Measurements from ENCODE around the gene ADAMTS20.
"Not testable (repeated sequence)": the region's sequence is repeated elsewhere in the genome, so short reads cannot be mapped to it uniquely, and the experiment has no call there.

Gene ADAMTS20

DNA sequence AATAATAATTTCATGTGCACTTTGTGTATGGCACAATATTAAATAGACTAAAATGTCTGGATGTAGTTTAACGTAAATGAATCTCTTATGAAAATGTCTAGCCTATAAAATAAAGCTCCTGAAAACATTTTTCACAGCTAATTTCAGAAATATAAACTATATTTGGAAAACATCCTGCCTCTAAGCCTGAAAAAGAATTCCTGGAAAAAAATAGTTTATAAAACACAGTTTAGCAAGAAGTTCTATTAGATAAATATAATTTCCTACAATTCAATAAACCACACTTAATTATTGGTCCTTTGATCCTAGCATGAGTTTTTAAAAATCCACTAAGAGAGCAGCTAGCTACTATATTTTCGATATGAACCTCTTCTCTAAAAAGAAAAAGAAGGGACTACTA, 159.9 kb downstream of the ADAMTS20 start:
- H3K4me3 ChIP-seq (ENCODE audit: low read depth, low read length), result no peak overlapping the region
- DNase-seq (ENCODE audit: low read depth), result no peak

DNA sequence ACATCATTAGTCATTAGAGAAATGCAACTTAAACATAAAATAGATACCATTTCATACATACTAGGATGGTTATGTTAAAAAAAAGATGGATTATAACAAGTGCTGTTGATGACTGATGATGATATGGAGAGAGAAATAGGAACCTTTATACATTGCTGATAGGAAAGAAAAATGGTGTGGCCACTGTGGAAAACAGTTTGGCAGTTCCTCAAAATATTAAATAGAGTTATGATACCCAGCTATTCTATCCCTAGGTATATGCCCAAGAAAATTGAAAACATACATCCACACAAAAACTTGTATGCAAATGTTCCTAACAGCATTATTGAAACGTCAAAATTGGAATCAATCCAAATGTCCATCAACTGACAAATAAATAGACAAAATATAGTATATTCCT, 170.1 kb downstream of the ADAMTS20 start:
- no peak for DNase-seq (ENCODE audit: low read depth)
- H3K4me3 ChIP-seq (ENCODE audit: low read depth, low read length), result no peak overlapping the region

DNA sequence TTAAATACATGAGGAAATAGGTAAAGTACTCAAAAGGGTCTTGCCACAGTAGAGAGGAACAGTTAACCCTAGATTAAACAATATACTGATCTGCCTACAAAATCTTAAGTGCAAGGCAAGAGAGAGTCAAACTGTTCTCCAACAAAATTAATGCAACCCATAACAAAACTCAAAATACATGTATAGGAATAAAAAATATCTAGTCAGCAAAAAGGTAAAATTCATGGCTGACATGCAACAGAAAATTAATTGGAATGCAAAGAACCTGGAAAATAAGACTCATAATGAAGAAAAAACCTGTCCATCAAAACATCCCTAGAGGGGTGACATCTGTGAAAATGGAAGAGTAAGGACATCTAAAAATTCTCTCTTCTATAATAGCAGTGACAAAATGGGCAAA, 173.6 kb downstream of the ADAMTS20 start:
- no peak for DNase-seq (ENCODE audit: low read depth)

DNA sequence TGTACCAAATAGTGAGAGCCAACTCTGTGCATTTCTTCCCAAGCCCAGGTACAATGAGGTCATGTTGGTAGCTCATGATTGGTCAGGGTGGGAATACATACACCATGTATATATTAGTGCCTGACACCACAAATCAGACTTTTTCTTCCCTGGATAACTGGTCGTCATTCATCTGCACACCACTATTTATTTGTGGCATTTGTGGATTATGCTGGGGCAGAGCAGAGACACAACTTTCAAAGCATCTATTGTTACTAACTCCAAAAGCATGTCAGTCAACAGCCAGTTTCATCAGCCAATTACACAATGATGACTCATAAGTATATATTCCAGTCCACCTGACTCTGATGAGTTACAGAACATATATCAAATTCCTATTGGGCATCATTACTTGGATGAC, 181.7 kb downstream of the ADAMTS20 start:
- H3K4me3 ChIP-seq (ENCODE audit: low read depth, low read length), result no peak overlapping the region
- peak; percentile 64 for DNase-seq (ENCODE audit: low read depth)

More for the DNA sequence above, 173.6 kb downstream of the ADAMTS20 start:
- no peak overlapping the region for H3K4me3 ChIP-seq (ENCODE audit: low read depth, low read length)

DNA sequence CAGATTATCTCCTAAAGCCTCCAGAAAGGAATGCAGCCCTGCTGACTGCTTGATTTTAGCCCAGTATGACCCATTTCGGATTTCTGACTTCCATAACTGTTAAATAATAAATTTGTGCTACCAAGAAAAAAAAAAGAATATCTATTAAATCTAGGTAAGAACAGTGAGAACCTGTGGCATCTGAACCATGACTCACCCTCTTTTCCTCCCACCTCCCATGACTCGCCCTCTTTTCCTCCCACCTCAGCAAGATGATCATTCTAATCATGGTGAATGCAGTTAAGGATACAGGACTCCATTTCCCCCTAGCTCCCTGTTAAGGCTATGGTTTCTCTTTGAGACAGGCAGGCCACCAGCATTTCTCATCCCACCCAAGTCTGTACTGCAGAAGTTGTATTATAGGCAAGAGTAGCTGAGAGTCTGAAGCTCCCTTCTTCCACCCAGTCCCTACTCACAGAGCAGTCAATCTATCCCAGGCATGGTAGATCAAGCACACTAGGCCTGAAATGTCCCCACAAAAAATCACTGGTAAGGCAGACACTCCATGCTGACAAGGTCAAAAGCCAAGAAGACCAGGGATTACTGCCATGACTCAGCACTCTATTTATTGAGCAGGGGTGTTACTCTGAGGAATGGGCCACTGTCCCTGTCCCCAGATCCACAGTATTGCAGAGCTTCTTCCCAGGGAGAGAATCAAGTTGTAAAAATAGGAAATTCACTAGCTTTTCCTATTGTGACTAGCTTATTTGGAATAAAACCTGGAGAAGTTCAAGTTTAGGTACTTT, 188.9 kb downstream of the ADAMTS20 start:
- DNase-seq (ENCODE audit: low read depth), result no peak
- no peak overlapping the region for H3K4me3 ChIP-seq (ENCODE audit: low read depth, low read length)

DNA sequence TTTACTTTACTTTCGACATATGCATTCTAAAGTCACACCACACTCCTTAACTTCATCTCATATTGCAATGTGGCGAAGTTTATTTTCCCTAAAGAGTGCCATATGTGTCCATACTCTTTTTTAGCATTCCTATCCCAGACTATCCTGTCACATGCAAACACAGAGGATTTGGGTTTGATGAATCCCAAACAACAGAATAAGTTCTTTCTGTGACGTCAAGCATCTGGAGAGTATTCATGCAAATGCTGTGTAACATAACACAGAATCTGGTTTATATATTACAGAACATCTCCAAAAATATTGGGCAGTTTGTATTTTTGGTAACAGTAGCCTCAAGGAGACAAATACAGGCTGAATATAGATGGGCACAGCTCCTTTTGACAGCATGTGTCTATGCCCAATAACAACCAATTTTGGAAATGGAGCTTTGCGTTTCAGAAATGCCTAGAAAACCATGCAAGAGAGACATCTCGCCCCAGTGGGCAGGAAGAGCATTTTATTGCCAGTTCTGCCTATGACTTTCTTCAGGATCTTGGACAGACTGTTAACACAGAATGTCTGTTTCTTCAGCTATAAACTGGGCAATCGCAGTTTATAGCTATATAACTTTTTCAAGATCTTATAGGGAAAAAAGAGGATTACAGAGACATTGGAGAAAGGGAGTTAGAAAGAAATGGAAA, 190.8 kb downstream of the ADAMTS20 start:
- DNase-seq (ENCODE audit: low read depth), result no peak
- H3K4me3 ChIP-seq (ENCODE audit: low read depth, low read length), result no peak overlapping the region

DNA sequence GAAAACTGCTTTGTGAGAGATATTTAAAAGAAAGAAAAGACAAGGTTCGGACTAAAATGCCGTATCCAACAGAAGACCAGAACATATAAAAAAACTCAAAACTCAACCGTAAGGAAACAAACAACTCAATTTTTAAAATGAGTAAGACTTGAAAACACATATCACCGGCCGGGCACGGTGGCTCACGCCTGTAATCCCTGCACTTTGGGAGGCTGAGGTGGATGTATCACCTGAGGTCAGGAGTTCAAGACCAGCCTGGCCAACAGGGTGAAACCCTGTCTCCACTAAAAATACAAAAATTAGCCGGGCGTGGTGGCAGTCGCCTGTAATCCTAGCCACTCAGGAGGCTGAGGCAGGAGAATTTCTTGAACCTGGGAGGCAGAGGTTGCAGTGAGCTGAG, 192.0 kb downstream of the ADAMTS20 start:
- not testable (repeated sequence) for H3K4me3 ChIP-seq (ENCODE audit: low read depth, low read length)

DNA sequence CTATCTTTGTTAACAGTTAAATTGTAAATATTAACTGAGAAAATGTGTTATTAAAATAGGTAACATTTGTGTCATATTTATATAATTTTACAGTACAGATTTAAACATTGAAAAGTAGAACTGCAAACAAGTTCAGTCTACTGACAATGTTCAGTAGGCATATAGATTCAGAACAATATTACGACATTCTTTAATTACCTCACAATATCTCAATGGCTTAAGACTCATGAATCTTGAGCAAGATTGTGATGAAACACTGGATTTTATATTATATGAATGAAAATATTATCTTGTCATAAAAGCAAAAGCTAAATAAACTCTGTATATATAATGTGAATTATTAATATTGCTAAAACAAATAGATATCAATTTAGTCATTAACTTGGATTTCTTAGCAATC, 194.9 kb downstream of the ADAMTS20 start:
- no peak for DNase-seq (ENCODE audit: low read depth)
- no peak overlapping the region for H3K4me3 ChIP-seq (ENCODE audit: low read depth, low read length)

More for the DNA sequence above, 192.0 kb downstream of the ADAMTS20 start:
- DNase-seq (ENCODE audit: low read depth), result not testable (repeated sequence)

DNA sequence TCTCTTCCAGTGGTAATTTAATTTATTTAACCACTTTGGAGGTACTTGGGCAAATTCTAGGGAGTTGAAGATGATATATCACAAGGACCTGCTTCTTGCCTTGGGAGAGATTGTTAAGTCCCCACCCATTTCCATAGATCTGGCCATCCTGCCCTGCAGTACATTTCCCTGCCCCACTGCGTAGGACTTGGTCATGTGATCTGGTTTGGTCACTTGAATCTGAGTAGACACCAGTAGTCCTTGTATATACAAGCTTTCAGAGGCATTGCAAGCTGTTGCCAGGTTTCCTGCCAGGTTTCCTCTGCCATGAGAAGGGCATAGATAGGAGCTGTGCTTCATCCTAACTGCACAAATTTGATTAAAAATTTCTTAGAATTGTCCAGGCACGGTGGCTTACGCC, 200.0 kb downstream of the ADAMTS20 start:
- H3K4me3 ChIP-seq (ENCODE audit: low read depth, low read length), result no peak overlapping the region
- no peak for DNase-seq (ENCODE audit: low read depth)

DNA sequence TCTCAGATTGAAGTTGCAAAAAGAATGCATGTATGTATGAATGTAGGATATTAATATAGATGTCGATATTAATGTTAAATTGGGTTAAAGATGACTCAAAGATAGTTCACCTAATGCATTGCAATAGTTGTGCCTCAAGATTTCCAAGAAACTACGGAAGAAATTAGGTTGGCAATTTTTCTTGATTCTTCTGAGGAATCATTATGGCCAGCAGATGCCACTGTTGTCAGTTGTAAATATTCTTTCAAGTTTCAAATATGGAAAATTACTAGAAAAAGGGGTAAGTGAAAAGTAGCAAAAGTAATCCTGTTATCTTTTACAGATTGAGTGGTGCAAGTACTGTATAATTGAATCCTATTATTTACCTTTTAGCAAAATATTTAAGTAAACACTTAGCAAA, 202.1 kb downstream of the ADAMTS20 start:
- H3K4me3 ChIP-seq (ENCODE audit: low read depth, low read length), result no peak overlapping the region
- no peak for DNase-seq (ENCODE audit: low read depth)

DNA sequence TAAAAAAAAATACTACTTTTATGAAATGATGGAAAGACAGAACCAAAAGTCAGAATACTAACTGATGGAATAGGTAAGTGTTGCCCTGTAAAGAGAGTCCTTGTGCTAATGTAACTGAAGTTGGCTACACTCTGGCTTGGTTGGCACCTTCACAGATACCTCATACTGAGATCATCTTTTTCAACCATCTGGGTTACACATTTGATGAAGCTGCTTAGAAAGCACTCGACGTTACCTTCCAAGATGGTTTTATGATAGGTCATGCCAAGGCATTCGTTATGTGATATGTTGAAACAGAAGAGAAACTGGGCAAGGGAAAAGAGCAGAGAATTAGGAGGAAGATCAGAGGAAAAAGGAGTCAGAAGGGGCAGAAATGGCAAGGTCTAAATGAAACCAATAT, 203.8 kb downstream of the ADAMTS20 start:
- no peak for DNase-seq (ENCODE audit: low read depth)
- no peak overlapping the region for H3K4me3 ChIP-seq (ENCODE audit: low read depth, low read length)

DNA sequence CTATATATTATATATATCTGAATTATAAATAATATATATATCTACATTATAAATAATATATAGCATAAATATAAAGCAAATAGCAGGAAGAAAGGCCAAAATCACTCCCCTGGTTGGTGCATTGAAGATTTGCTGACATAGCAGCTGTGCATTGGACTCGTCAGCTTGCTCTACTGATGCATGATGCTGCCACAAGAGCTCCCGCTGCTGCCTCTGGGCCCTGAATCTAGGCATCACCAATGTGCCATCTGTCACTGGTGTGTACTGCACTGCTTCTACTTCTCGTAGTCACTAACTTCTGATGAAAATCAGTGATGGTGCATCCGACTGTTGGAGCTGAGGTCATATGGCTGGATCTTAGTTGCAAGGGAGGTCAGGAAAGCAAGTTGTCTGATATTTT, 205.0 kb downstream of the ADAMTS20 start:
- H3K4me3 ChIP-seq (ENCODE audit: low read depth, low read length), result no peak overlapping the region
- no peak for DNase-seq (ENCODE audit: low read depth)

DNA sequence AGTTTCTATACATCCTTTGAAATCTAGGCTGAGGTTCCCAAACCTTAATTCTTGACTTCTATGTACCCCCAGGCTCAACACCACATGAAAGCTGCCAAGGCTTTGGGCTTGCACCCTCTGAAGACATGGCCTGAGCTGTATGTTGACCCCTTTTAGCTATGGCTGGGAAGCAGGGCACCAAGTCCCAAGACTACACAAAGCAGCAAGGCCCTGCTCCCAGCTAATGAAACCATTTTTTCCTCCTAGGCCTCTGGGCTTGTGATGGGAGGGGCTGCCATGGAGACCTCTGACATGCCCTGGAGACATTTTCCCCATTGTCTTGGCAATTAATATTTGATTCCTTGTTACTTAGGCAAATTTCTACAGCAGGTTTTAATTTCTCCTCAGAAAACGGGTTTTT, 207.0 kb downstream of the ADAMTS20 start:
- no peak overlapping the region for H3K4me3 ChIP-seq (ENCODE audit: low read depth, low read length)
- DNase-seq (ENCODE audit: low read depth), result no peak

DNA sequence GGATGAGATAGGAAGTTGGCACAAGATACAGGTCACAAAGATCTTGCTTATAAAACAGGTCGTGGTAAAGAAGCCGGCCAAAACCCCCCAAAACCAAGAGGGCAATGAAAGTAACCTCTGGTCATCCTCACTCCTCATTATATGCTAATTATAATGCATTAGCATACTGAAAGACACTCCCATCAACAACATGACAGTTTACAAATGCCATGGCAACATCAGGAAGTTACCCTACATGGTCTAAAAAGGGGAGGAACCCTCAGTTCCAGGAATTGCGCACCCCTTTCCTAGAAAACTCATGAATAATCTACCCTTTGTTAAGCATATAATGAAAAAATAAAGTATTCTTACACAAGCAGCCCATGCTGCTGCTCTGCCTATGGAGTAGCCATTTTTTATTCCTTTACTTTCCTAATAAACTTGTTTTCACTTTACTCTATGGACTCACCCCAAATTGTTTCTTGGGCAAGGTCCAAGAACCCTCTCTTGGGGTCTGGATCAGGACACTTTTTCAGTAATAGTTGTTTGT, 210.2 kb downstream of the ADAMTS20 start:
- not testable (repeated sequence) for H3K4me3 ChIP-seq (ENCODE audit: low read depth, low read length); DNase-seq (ENCODE audit: low read depth)

DNA sequence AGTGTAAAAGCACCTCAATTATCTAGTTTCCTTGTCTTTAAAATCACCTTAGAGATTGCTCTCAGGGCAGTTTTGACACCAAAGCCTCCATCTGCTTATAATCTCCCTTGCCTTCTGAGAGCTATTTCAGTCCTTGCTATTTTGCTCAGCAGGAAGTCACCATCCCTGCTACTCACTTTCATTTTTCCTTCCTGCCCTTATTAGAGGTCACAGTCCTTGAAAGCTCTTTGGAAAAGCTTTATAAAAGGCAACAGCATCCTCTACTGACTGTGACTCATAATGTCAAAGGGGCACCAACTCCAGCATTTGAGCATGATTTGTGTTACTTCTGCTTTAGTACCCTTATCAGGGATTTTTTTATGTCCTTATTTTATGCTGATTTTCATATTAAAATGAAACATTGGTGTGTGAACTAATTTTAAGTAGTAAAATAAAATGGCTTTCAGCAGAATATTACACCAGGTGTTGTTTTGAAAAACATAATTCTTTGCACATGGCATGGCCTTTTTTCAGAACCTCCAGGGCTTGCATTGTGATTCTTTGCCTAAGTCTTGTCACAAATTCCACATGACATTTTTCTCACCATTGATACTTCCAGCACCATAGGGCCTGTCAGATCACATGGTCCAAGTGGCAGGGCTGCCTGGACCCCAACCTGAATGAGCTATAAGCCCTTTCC, 213.0 kb downstream of the ADAMTS20 start:
- no peak for DNase-seq (ENCODE audit: low read depth)
- H3K4me3 ChIP-seq (ENCODE audit: low read depth, low read length), result no peak overlapping the region

DNA sequence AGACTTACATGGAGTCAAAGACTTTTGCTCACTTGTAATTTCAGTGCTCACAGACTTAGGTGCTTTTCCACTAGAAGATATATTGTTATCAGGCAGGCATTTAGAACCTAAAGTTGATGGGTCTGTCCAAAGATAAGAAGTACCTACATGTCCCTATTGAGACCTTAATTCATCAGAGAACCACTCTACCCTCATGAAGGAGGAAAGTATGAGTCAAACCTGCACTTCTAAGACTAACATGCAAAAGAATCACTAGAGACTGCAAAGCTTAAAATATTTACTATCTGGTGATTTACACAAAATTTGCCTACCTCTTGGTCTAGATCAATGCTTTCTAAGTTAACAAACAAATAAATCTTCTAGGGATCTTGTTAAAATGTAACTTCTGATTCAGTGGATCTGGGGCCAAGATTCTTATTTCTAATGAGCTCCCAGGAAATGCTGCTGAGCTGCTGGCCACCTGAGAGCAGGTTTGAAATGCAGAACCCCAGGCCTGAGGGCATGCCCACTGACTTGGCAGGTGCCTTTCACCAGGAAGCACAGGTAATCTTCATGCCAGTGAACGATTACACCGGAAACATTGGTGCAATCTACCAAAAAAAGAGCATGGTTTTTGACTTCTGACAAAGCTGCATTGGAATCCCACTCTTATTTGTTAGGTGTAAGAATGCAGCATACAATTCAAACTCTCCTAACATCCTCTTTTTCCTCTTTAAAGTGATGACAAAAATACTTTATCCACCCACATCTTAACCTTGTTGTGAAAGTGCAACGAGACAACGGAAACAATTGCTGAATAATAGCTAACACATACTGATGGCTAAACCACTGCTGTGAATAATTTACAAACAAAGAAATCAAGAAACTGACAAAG, 214.2 kb downstream of the ADAMTS20 start:
- H3K4me3 ChIP-seq (ENCODE audit: low read depth, low read length), result no peak overlapping the region
- DNase-seq (ENCODE audit: low read depth), result no peak

DNA sequence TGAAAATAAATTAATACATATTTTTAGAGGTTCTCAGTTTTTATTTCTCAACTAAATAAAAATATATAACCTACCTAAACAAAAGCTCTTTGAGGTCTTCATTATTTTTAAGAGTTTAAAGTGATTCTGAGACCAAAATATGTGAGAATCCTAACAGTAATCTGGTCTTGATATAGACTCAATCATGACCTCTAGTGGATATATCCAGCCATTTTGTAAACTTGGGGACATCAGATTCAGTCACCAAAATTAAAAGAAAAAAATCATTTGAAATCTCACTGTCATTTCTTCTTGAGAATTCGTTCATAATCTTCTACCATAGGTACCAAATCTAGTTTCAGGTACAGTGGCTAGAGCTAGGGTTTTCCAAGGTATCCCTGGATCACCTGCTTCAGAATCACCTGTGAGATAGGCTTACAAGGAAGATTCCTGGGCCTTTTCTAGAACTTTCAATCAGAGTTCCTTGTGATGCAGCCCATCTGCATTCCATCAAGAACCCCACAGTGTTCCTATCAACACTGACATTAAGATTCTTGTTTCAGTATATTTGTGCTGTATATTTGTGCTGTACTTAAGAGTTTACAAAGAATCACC, 214.9 kb downstream of the ADAMTS20 start:
- H3K4me3 ChIP-seq (ENCODE audit: low read depth, low read length), result no peak overlapping the region
- DNase-seq (ENCODE audit: low read depth), result no peak

DNA sequence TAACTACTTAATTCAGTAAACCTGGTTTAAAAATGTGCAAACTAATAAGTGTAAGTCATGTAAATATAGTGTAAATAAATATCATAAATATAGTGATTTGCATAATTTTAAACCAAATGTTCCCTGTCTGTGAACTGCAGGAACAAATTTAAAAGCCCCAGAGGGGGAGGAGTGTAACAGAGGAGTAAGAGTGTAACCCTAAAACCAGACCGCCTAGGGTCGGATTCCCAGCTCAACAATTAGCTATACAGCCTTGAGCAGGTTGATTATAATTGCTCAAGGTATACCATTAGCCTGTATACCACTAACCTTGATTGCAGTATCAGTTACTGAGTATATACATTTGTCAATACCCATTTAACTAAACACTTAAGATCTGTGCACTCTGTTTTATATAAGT, 218.4 kb downstream of the ADAMTS20 start:
- no peak for DNase-seq (ENCODE audit: low read depth)
- H3K4me3 ChIP-seq (ENCODE audit: low read depth, low read length), result no peak overlapping the region

Data from skeletal muscle cell (primary cell).